HG02763 (cell line): Measurements from ENCODE around the gene F10.

Experiments
- ATAC-seq: cut with Tn5 transposase; IDR thresholded peaks from one replicate; pipeline ENCODE4 v1.9.1; 2021; ENCODE audit warnings: mild to moderate bottlenecking, moderate library complexity; ENCODE audit not compliant: unreplicated experiment

The F10 gene

DNA sequence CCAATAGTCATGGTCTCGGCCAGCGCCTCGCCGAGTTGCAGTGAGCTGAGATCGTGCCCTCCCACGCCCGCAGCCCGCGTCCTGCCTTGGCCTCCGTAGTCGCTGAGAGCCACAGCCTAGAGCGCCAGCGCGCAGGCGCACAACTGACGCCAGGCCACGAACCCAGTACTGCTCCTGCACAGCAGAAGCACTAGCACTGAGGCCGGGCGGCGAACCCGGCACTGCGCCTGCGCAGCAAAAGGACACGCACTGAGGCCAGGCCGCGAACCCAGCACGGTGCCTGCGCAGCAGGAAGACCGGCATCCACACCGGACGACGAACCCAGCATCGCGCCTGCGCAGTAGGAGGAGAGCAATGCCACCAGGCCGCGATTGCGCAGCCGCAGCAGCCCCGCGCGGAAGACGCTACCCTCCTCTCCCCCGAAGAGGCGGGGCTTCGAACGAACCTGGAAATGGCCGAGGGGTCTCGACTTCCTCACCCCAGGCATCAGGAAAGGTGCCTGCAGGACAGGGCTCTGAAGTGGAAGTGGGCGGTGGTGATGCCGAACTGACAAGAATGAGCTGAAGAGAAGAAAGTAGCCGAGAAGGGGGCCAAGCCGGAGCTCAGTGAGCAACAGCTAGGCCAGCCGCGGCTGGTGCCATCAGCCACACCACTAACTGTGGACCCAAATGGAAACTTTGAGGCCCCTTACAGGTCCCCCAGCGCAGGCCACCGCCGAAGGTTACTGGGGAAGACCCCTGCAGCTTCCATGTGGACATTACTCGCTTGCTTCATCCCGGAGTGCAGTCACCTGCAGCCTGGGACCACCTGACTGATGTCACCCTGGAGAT, 7.5 kb downstream of the F10 start:
- ATAC-seq, result no peak

- no peak for ATAC-seq
These were observed 12.7 kb downstream of the F10 start for GRCh38 chr13:113135281-113135760.

- no peak for ATAC-seq
These were observed 15.2 kb downstream of the F10 start for GRCh38 chr13:113137691-113138298.

GRCh38 chr13:113138792-113139551, 16.4 kb downstream of the F10 start:
- no peak for ATAC-seq

DNA sequence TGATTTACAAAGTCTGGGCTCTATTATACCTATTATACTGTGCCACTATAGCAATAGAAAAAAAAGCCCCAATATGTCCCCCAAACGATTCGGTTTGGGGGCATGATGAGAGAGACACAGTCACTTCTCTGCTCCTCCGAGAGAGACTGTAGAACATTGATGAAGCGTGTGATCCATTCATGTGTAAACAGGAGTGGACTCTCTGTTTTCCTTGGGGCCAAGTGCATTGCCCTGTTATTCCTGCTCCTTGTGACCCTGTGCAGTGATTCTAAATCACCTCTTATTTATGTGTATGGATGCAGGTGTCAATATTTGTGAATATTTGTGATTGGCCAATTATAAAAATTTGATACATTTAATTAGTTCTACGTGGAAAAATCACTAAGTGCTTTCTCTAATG, 17.0 kb downstream of the F10 start:
- no peak for ATAC-seq

GRCh38 chr13:113140677-113141600, 18.3 kb downstream of the F10 start:
- ATAC-seq, result no peak

DNA sequence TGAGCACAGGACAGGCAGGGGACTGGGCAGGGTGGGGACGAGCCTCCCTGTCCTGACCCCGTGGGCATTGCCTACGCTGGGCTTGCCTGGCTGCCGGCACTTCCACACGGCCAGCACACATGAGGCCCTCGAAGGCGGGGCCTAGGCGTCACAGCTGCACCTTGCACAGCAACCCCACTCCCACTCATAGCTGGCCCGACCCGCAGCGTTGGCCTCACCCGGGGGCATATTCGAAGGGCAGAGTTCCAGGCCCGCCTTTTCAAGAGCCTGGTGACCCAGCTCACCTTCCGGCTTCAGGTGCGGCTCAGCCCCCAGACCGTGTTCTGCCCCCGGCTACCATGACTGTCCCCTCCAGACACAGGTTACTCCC, 19.0 kb downstream of the F10 start:
- ATAC-seq, result no peak

GRCh38 chr13:113142876-113143275, 20.3 kb downstream of the F10 start:
- no peak for ATAC-seq

DNA sequence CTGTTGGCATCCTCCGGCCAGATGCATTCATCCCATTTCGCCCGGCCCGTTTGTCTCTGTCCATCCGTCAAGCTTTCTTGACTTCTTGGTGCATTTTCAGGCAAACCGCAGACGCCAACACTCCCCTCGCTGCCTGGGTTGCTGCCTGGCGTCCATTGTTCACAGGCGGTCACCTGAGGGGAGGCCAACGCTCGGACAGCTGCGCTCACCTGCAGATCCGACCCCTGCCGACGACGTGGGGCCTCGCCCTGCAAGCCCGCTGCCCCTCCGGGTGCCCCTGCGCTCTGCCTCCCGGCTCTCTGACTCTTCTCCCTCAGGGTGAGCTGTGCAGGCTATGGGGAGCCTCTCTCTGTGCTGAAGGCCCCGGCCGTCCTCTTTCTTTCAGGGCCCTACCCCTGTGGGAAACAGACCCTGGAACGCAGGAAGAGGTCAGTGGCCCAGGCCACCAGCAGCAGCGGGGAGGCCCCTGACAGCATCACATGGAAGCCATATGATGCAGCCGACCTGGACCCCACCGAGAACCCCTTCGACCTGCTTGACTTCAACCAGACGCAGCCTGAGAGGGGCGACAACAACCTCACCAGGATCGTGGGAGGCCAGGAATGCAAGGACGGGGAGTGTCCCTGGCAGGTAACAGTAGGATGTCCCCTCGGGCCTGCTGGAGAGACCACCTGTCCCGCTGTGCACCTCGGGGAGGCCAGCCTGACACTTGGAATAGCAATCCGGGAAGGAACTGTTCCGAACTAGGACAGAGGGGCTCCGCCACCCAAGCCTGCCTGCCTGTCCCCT, 21.1 kb downstream of the F10 start:
- no peak for ATAC-seq

- ATAC-seq, result no peak
These were observed 21.6 kb downstream of the F10 start for GRCh38 chr13:113144255-113144629.

- ATAC-seq, result no peak
These were observed 22.9 kb downstream of the F10 start for GRCh38 chr13:113145496-113145895.

DNA sequence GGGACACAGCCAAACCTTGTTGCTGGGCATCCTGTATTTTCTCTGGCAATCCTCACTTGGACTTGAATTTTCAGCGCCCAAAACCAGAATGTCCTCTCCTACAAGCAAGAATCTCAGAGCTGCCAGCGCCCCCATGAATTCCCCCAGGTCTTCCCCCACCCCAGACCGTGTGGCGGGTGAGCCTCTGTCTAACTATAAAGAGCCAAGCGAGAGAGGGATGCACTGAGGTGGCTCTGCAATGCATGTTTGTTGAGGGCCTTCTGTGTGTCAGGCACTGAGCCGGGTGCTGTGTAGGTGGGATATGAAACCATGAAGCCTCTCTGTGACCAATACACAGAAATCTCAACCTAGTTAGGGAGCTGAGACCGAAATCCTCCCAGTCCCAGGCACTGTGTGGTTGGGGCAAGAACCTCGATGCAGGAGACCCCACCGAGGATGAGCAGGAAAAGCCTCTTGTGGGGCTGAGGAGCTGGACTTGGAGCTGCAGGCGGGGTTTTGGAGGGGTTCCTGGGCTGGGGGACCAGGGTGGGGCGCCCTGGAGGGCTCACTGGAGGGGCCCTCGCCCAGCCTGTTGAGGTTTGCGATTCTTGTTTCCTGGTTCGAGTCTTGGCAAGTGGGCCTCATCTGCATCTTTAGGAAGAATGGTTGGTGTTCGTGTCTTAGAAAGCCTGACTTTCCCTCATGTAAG, 23.5 kb downstream of the F10 start:
- ATAC-seq, result no peak

GRCh38 chr13:113146750-113147149, 24.2 kb downstream of the F10 start:
- ATAC-seq, result no peak

DNA sequence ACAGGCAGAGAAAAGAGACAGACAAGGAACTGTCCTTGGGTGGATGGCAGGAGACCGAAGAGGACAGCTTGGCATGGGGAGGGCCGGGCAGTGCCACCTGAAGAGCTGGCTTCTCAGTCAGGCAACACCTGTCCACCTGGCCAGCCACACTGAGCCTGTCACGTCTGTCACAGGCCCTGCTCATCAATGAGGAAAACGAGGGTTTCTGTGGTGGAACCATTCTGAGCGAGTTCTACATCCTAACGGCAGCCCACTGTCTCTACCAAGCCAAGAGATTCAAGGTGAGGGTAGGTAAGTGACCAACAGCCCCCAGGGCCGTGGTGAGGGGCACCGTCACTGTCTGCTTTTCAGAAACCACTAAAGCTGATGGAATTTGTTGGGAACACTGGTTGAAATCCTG, 24.6 kb downstream of the F10 start:
- ATAC-seq, result no peak

DNA sequence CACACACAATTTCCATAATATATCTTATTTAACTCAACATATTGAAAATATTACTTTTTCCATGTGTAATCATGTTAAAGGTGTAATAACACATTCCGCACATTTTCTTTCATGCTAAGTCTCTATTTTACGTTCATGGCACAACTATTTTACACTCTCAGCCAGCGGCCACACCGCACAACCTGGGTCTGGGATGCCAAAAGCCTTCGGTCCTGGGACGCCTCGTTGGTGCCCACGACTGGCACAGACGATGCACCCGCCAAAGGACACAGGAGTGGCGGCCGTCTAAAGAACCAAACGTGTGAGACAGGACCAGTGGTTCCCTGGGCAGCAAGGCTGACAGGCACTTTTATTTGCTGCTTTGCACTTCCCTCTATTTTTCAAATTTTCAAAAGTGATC, 25.8 kb downstream of the F10 start:
- no peak for ATAC-seq

GRCh38 chr13:113148940-113149503, 26.4 kb downstream of the F10 start:
- ATAC-seq, result no peak

- ATAC-seq, result no peak
These were observed 27.3 kb downstream of the F10 start for GRCh38 chr13:113149711-113150549.
